Activated CD8-positive, alpha-beta T cell treated with anti-CD3 and anti-CD28 coated beads for 36 hours (primary cell): Measurements from ENCODE around the gene LY86. TPM values are rescaled to one million over a fixed set of nuclear protein-coding genes. Genes with fewer than 3 reads are reported as not detected.

Experiments used
- ATAC-seq: fragments of 200-7000 bp; cut with Tn5 transposase; one replicate; pipeline ENCODE4 v1.10.0; 2021; ENCODE audit warnings: mild to moderate bottlenecking, moderate library complexity
- CTCF ChIA-PET: fragments of 350-600 bp; sonication (Branson Sonifier 250); formaldehyde crosslinking; loops from one replicate; lab custom pipeline; 2021; ENCODE audit warnings: antibody characterized with exemption; lab: Charles Lee
- POLR2A ChIA-PET: fragments of 350-600 bp; sonication (Branson Sonifier 250); formaldehyde crosslinking; loops from one replicate; lab custom pipeline; 2021; ENCODE audit warnings: antibody characterized with exemption; lab: Charles Lee
- DNase-seq: peaks from one replicate; pipeline ENCODE4 v3.0.0-alpha.2; 2020
- H3K27ac Mint-ChIP-seq: one replicate; pipeline ENCODE4 v1.8.0; 2021; ENCODE audit warnings: mild to moderate bottlenecking, mixed read lengths
- H3K27me3 Mint-ChIP-seq: one replicate; pipeline ENCODE4 v1.8.0; 2021; ENCODE audit warnings: mixed read lengths
- H3K36me3 Mint-ChIP-seq: one replicate; pipeline ENCODE4 v1.8.0; 2021; ENCODE audit warnings: low read depth, mixed read lengths
- H3K4me1 Mint-ChIP-seq: one replicate; pipeline ENCODE4 v1.8.0; 2021; ENCODE audit warnings: low read depth, mixed read lengths
- H3K4me3 Mint-ChIP-seq: one replicate; pipeline ENCODE4 v1.8.0; 2021; ENCODE audit warnings: mild to moderate bottlenecking, moderate library complexity, mixed read lengths
- H3K9me3 Mint-ChIP-seq: one replicate; pipeline ENCODE4 v1.8.0; 2021; ENCODE audit warnings: mixed read lengths
- intact Hi-C: fragments of 100-400 bp; cut with micrococcal nuclease; formaldehyde crosslinking; loops from one replicate; pipeline ENCODE4 v1.10.0; 2022
- total RNA-seq, 2 experiments: library from RNA; stranded (reverse); gene quantifications; one replicate each; pipeline ENCODE4 v1.2.3, GENCODE V29; 2021
- TF ChIP-seq, protein P1 (sequence below): fragments of 200-600 bp; IDR thresholded peaks from one replicate; pipeline ENCODE4 v1.8.0; 2022; ENCODE audit warnings: antibody characterized with exemption, mild to moderate bottlenecking

LY86 gene
- total RNA-seq, 2 experiments from 2014 or later = 0.32 TPM; not detected in 1

DNA sequence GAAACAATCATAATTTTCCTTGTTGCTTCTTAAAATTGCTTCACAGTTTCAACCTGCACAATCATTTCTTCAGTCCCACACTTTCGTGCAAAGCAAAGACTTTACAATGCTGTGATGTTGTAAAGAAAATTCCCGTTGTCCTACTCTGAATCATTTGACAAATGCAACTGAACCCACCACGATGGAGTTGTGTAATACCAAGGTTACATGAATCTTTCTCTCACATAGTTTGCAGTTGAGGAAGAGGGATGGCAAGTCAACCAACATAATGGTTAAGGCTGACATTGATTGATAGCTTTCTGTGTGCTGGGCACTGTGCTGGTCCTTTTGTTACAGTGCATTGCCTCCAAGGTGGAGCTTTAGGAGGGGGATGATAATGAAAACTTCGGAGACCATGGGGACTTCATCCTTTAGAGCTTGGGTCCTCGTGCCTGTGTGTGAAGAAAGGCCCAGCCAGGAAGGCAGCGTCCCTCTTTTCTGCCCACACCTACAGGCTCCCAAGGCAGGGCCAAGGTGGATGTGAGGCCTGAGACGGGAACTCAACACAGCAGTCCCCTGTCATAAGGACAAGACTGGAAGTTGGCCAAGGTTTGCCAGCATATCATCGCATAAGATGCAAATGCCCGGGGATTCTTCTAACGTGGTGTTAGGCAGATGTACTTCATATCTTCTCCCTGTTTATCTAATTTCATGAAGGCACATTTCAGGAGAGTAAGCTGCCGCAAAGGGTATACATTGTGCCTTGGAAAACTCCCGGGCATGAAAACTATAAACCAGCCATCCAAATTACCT is 96.9 kb downstream of the LY86 start:
- intact Hi-C loops = no loop called here
- CTCF ChIA-PET = interaction anchor here (0.9 to 2.3 kb wide), 3 partner anchors 8 to 11 kb away, joined by 3 to 9 read pairs (median 5); no protein-coding TSS in a partner anchor
- Mint-ChIP-seq H3K9me3 (no peaks in the 10 kb centered on the region), H3K4me1 (peaks cover 35% of the 10 kb centered on the region), H3K27ac (no peak overlapping the region), H3K27me3 (peaks cover 4% of the 10 kb centered on the region), H3K4me3 (no peak overlapping the region), H3K36me3 (no peaks in the 10 kb centered on the region)
- POLR2A ChIA-PET = interaction anchor here (0.6 kb wide), 1 partner anchor 77 kb away, joined by 3 read pairs; no protein-coding TSS in a partner anchor
- TF ChIP-seq, protein P1, sequence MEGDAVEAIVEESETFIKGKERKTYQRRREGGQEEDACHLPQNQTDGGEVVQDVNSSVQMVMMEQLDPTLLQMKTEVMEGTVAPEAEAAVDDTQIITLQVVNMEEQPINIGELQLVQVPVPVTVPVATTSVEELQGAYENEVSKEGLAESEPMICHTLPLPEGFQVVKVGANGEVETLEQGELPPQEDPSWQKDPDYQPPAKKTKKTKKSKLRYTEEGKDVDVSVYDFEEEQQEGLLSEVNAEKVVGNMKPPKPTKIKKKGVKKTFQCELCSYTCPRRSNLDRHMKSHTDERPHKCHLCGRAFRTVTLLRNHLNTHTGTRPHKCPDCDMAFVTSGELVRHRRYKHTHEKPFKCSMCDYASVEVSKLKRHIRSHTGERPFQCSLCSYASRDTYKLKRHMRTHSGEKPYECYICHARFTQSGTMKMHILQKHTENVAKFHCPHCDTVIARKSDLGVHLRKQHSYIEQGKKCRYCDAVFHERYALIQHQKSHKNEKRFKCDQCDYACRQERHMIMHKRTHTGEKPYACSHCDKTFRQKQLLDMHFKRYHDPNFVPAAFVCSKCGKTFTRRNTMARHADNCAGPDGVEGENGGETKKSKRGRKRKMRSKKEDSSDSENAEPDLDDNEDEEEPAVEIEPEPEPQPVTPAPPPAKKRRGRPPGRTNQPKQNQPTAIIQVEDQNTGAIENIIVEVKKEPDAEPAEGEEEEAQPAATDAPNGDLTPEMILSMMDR = no peak
- ATAC-seq (no peak), DNase-seq (no peak)

GRCh38 chr6:6686176-6686575 is 97.7 kb downstream of the LY86 start:
- DNase-seq = no peak
- H3K9me3 Mint-ChIP-seq = no peaks in the 10 kb centered on the region
- ChIA-PET POLR2A (interaction anchor here (0.6 kb wide), 1 partner anchor 78 kb away, joined by 3 read pairs; no protein-coding TSS in a partner anchor), CTCF (interaction anchor here (0.9 to 1.1 kb wide), 2 partner anchors 9 to 10 kb away, joined by 3 to 5 read pairs; no protein-coding TSS in a partner anchor)
- ATAC-seq = no peak
- H3K27ac Mint-ChIP-seq = no peak overlapping the region
- peaks cover 4% of the 10 kb centered on the region for H3K27me3 Mint-ChIP-seq
- no peaks in the 10 kb centered on the region for H3K36me3 Mint-ChIP-seq
- intact Hi-C loops = no loop called here
- TF ChIP-seq, protein P1 = no peak
- peaks cover 35% of the 10 kb centered on the region for H3K4me1 Mint-ChIP-seq
- no peak overlapping the region for H3K4me3 Mint-ChIP-seq

DNA sequence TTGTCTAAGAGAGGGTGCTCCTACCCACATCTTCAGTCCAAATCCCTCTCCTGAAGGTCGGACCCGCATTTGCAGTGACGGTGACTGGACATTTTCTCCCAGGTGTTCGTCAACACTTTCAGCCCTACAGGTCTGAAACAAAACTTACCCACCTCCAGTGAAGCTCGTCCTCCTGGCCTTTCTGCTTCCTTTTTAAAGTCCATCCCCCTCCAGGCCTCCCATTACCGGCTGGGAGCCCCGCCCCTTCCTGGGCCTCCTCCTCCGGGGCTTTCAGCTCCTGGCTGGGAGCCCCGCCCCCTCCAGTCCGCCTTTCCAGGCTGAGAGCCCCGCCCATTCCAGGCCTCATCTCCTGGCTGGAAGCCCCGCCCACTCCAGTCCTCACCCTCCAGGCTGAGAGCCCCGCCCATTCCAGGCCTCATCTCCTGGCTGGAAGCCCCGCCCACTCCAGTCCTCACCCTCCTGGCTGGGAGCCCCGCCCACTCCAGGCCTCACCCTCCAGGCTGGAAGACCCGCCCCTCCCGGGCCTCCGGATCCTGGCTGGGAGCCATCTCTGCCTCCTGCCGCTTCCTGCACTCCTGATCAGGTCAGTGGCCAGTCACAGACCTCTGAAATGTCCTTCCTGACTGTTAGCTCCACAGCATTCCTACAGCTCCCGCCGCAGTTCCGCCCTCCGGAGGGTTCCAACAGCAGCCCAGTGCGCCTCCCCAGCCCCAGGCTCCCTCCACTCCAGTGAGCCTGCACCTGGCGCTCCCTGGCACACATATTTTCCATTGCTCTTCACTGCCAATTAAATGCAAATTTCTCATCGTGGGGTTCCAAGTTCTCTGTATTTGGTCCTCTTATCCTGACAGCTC is 98.5 kb downstream of the LY86 start:
- H3K27ac Mint-ChIP-seq = no peak overlapping the region
- DNase-seq = peak; percentile 13

DNA sequence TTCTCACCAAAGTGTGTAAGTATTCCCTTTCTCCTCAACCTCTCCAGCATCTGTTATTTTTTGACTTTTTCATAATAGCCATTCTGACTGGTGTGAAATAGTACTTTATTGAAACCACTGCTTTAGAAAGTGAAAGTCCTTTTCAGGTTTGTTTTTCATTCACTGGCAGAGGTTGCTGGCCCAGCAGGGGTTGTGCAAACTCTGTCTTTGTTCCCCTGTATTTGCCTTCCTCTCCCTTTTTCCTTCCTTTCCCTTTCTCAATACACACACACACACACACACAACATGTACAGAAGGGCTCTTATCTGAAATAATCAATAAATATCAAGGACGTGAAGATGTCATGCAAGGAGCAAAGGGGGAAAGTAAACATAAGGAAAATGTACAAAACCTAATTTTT is 99.8 kb downstream of the LY86 start:
- POLR2A ChIA-PET = no interaction called here
- TF ChIP-seq, protein P1 = no peak
- intact Hi-C loops = no loop called here
- Mint-ChIP-seq H3K4me1 (peaks cover 29% of the 10 kb centered on the region), H3K27ac (no peak overlapping the region), H3K27me3 (peaks cover 2% of the 10 kb centered on the region), H3K4me3 (no peak overlapping the region), H3K36me3 (no peaks in the 10 kb centered on the region), H3K9me3 (peaks cover 1% of the 10 kb centered on the region)
- DNase-seq = no peak
- ATAC-seq = no peak
- CTCF ChIA-PET = no interaction called here

More for the DNA sequence above, 98.5 kb downstream of the LY86 start:
- ChIA-PET POLR2A (no interaction called here), CTCF (no interaction called here)
- Mint-ChIP-seq H3K9me3 (peaks cover 1% of the 10 kb centered on the region), H3K4me1 (peaks cover 35% of the 10 kb centered on the region), H3K36me3 (no peaks in the 10 kb centered on the region), H3K27me3 (peaks cover 4% of the 10 kb centered on the region), H3K4me3 (no peak overlapping the region)
- intact Hi-C loops = no loop called here
- TF ChIP-seq, protein P1 = no peak
- ATAC-seq = no peak
